Activated CD8-positive, alpha-beta memory T cell treated with anti-CD3 and anti-CD28 coated beads, Interleukin-2, amount 10 ng/mL, durations not matched to agents 7 days and 5 days (primary cell): ENCODE data around the gene MUC6. TPM values are rescaled to one million over a fixed set of nuclear protein-coding genes. Genes with fewer than 3 reads are reported as not detected.

ENCODE experiments used
- ATAC-seq: fragments of 150-1000 bp; cut with Tn5 transposase; one replicate; pipeline ENCODE4 v1.10.0; 2021; ENCODE audit warnings: moderate library complexity
- CTCF ChIA-PET: fragments of 350-600 bp; sonication (Branson Sonifier 250); formaldehyde crosslinking; loops from one replicate; lab custom pipeline; 2021; ENCODE audit warnings: antibody characterized with exemption; lab: Charles Lee
- DNase-seq: peaks from one replicate; pipeline ENCODE4 v3.0.0-alpha.2; 2020
- H3K27ac Mint-ChIP-seq: one replicate; pipeline ENCODE4 v1.8.0; 2021; ENCODE audit warnings: mild to moderate bottlenecking, mixed read lengths
- H3K27me3 Mint-ChIP-seq: one replicate; pipeline ENCODE4 v1.8.0; 2021; ENCODE audit warnings: mixed read lengths
- H3K36me3 Mint-ChIP-seq: one replicate; pipeline ENCODE4 v1.8.0; 2021; ENCODE audit warnings: mild to moderate bottlenecking, mixed read lengths
- H3K4me1 Mint-ChIP-seq: one replicate; pipeline ENCODE4 v1.8.0; 2021; ENCODE audit warnings: mixed read lengths
- H3K4me3 Mint-ChIP-seq: one replicate; pipeline ENCODE4 v1.8.0; 2021; ENCODE audit warnings: mild to moderate bottlenecking, moderate library complexity, mixed read lengths
- H3K9me3 Mint-ChIP-seq: one replicate; pipeline ENCODE4 v1.8.0; 2022; ENCODE audit warnings: low read depth, mixed read lengths
- total RNA-seq, 2 experiments: library from RNA; stranded (reverse); gene quantifications; one replicate each; pipeline ENCODE4 v1.2.3, GENCODE V29; 2021

MUC6 gene
- total RNA-seq, 2 experiments from 2014 or later, result not detected

DNA sequence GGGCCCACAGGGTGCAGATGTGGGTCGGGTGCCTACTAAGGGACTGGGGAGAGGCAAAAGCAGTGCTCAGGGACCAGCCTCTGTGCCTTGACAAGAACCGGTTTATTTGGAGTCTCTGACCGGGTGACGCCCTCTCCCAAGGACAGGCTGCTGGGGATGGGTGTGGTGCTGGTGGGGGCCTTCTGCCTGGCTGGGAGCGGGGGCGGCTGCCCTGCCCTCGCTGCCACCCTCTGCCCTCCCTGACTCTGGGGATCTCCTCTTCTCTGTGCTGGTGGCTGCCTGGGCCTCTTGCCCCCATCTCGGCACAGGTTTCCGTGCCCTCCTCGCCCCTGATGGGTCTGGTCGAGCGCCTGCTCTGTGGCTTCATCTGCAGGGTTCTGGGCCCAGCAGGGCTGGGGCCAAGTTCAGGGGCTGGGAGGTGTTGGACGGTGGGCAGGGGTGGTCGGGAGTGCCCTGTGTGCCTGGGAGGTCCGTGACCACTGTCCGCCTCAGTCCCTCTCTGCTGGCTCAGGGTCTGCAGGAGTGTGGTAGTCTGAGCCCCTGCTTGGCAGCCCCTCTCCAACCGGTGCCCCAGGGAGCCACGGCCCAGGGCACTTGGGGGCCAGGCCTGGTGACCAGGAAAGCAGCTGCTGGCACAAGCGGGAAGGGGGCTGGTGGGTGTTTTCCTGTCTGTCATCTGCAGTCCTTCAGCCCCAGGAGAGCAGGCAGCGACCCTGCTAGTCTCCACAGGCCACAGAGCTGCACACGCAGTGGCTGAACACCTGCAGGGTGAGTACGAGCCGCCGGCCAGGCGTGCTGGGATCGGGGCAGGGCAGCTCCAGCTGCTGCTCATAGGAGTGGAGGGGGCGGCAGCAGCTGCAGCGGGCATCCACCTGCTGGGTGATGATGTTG lies 23.5 kb downstream of the MUC6 start:
- no peak overlapping the region for H3K4me3 Mint-ChIP-seq
- CTCF ChIA-PET, result no interaction called here
- no peak for DNase-seq
- H3K36me3 Mint-ChIP-seq, result no peaks in the 10 kb centered on the region
- ATAC-seq, result no peak
- H3K4me1 Mint-ChIP-seq, result peaks cover 14% of the 10 kb centered on the region
- peaks cover 14% of the 10 kb centered on the region for H3K9me3 Mint-ChIP-seq
- H3K27ac Mint-ChIP-seq, result no peak overlapping the region
- no peaks in the 10 kb centered on the region for H3K27me3 Mint-ChIP-seq

DNA sequence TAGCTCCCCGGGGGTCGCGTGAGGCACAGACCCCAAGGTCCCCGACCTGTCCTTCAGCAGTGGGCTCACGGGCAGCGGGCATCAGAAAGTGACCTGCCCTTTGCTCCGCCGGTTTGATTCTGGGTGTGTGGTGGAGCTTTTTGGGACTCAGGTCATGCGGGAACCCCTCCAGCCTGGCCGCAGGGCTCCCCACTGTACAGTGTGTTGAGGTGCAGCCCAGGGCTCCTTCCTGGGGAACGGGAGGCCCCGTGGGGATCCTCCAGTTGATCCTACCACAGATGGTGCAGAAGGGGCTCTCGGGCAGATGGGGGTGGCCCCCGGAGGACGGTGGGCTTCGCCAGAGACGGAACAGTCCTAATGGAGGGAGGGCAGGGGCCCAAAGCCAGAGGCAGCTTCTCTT lies 24.2 kb downstream of the MUC6 start:
- H3K9me3 Mint-ChIP-seq, result peaks cover 9% of the 10 kb centered on the region
- no peak overlapping the region for H3K27ac Mint-ChIP-seq
- H3K4me3 Mint-ChIP-seq, result no peak overlapping the region
- H3K27me3 Mint-ChIP-seq, result no peaks in the 10 kb centered on the region
- CTCF ChIA-PET, result no interaction called here
- ATAC-seq, result no peak
- peaks cover 9% of the 10 kb centered on the region for H3K4me1 Mint-ChIP-seq
- DNase-seq, result no peak
- no peaks in the 10 kb centered on the region for H3K36me3 Mint-ChIP-seq

- no peaks in the 10 kb centered on the region for H3K4me1 Mint-ChIP-seq
Observed at GRCh38 chr11:1011320-1011698, 25.2 kb downstream of the MUC6 start.

DNA sequence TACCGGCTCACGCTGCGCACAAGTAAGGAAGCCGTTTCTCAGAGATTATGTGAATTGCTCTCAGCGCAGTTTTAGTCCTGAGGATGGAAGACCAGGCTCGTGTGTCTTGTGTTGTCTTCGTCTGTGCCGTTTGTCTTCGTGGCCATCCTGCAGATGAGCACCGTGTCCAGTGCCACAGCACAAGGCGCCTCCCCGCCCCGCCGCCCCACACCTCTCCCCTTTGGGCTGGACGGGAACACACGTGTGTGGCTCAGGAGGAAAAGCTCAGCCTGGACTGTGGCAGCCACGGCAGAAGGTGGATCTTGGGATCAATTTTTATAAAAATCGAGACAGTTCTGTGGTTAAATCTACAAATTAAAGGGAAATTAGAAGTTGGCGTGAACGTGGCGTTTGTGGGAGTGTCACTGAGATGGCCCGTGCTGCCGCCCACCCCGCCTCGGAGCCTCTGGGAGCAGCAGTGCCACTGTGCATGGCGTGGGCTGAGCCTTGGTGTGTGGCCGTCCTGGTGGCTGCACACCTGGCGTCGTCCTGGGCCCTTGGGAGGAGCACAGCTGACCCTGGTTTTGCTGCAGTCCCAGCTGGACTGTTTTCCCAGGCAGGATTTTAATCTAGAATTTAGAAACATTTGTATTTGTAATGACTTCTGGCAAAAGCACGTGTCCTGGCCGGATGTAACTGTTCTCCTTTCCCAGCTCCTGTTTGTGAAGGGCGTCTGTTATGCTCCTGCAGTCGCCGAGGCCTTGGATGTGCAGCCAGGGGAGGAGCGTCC lies 25.8 kb downstream of the MUC6 start:
- no peak overlapping the region for H3K27ac Mint-ChIP-seq
- DNase-seq (no peak), ATAC-seq (no peak)
- no peaks in the 10 kb centered on the region for H3K27me3 Mint-ChIP-seq
- no peaks in the 10 kb centered on the region for H3K36me3 Mint-ChIP-seq
- H3K9me3 Mint-ChIP-seq, result no peaks in the 10 kb centered on the region
- H3K4me3 Mint-ChIP-seq, result no peak overlapping the region
- no peaks in the 10 kb centered on the region for H3K4me1 Mint-ChIP-seq
- CTCF ChIA-PET, result no interaction called here

More at GRCh38 chr11:1011320-1011698, 25.2 kb downstream of the MUC6 start:
- no peaks in the 10 kb centered on the region for H3K36me3 Mint-ChIP-seq
- ATAC-seq (no peak), DNase-seq (no peak)
- no peak overlapping the region for H3K4me3 Mint-ChIP-seq
- CTCF ChIA-PET, result no interaction called here
- H3K27ac Mint-ChIP-seq, result no peak overlapping the region
- H3K27me3 Mint-ChIP-seq, result no peaks in the 10 kb centered on the region
- no peaks in the 10 kb centered on the region for H3K9me3 Mint-ChIP-seq

DNA sequence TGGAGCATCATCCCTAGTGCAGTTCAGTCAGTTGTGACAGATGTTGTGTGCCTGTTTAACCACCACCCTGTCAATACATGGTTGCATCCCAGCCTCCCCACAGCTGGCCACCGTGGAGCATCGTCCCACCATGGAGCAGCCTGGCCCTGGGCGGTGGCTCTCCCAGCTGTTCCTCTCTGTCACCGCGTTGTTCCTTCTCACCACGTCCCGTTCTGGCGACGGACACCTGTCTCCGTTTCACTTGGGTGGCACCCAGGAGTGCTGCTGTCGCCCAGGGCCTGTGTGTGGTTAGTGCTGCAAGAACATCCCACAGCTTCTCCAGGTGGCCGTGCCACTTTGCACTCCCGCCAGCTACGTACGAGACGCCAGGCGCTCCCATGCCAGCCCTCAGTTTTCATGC lies 26.5 kb downstream of the MUC6 start:
- no peak overlapping the region for H3K4me3 Mint-ChIP-seq
- H3K4me1 Mint-ChIP-seq, result no peaks in the 10 kb centered on the region

GRCh38 chr11:1009371-1009770 lies 27.1 kb downstream of the MUC6 start:
- Mint-ChIP-seq H3K27me3 (no peaks in the 10 kb centered on the region), H3K36me3 (no peaks in the 10 kb centered on the region), H3K4me3 (no peak overlapping the region), H3K27ac (no peak overlapping the region), H3K9me3 (no peaks in the 10 kb centered on the region), H3K4me1 (no peaks in the 10 kb centered on the region)
- no peak for DNase-seq
- CTCF ChIA-PET, result no interaction called here
- no peak for ATAC-seq

More for the DNA sequence above, 26.5 kb downstream of the MUC6 start:
- no peaks in the 10 kb centered on the region for H3K9me3 Mint-ChIP-seq
- no peaks in the 10 kb centered on the region for H3K36me3 Mint-ChIP-seq
- no peak for DNase-seq
- H3K27me3 Mint-ChIP-seq, result no peaks in the 10 kb centered on the region
- no peak overlapping the region for H3K27ac Mint-ChIP-seq
- no peak for ATAC-seq
- CTCF ChIA-PET, result no interaction called here

DNA sequence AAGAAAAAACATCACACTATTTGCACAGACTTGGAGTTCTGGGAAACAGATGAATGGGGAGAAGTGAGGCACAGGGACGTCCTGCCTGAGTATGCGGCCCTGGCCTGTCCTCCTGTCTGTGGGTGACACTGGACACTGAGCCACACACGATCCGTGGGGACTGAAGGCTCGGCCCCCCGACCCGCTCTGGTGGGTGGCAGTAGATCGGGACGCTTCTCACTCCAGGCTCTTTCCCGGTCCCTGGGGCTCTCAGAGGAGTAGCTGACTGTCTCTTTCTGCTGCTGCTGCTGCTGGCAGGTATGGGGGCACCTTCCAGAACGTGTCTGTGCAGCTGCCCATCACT lies 27.7 kb downstream of the MUC6 start:
- Mint-ChIP-seq H3K9me3 (no peaks in the 10 kb centered on the region), H3K27me3 (no peaks in the 10 kb centered on the region), H3K36me3 (no peaks in the 10 kb centered on the region), H3K4me3 (no peak overlapping the region), H3K4me1 (no peaks in the 10 kb centered on the region), H3K27ac (no peak overlapping the region)
- ATAC-seq (no peak), DNase-seq (no peak)
- CTCF ChIA-PET, result no interaction called here

DNA sequence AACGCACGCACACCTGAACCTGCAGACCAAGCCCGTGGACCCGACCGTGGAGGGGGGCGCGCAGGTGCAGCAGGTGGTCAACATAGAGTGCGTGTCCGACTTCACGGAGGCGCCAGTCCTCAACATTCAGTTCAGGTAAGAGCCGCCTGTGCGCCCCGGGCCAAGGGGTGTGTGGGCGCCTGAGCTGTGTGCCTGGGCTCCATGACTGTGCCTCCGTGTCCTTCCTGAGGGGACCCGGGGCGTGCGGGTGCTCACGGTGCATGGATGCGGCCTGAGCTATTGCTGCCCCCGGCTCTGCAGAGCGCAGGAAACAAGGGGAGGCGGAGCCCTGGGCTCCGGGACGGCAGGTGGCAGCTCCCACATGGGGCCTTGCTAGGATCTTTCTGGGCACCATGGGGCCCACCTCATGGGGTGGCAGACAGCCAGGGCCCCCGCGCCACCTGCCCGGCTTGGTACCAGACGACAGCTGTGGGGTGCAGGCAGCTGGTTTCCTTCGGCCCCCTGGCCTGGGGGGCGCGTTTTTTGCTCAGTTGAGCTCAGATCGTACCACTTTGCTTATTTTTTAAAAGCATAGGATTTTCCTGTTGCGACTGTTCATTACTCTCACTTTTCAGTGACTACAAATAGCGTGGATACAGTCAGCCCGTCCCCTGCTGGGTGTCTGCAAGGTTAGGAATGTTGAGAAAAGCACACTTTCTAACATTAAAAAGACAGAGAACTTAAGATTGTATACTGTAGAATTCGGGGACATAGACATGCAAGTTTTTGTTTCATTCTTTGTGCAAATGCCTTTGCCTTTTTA lies 28.3 kb downstream of the MUC6 start:
- Mint-ChIP-seq H3K9me3 (no peaks in the 10 kb centered on the region), H3K27me3 (no peaks in the 10 kb centered on the region), H3K27ac (no peak overlapping the region), H3K4me3 (no peak overlapping the region), H3K4me1 (no peaks in the 10 kb centered on the region), H3K36me3 (no peaks in the 10 kb centered on the region)
- ATAC-seq (no peak), DNase-seq (no peak)
- CTCF ChIA-PET, result no interaction called here

DNA sequence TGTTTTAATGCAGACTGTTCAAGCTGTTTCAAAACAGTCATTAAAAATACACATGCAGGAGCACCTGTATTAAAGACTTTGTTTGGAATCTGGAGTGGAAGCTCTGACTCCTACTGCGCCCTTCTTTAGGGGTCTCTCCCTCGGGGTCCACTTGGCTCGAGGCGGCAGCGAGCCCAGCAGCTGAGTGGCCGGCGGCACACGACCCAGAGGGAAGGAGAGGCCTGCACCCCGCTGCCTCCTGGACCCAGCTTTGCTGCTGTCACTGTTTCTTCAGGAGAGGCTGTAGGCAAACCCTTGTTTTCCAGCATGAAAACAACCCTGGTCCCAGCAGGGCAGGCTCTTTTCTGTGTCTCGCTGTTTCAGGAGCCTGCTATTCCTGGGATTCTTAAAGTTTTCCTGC lies 29.2 kb downstream of the MUC6 start:
- Mint-ChIP-seq H3K27ac (no peak overlapping the region), H3K4me3 (no peak overlapping the region), H3K27me3 (no peaks in the 10 kb centered on the region), H3K9me3 (no peaks in the 10 kb centered on the region), H3K4me1 (no peaks in the 10 kb centered on the region), H3K36me3 (no peaks in the 10 kb centered on the region)
- ATAC-seq, result no peak
- CTCF ChIA-PET, result no interaction called here
- no peak for DNase-seq

DNA sequence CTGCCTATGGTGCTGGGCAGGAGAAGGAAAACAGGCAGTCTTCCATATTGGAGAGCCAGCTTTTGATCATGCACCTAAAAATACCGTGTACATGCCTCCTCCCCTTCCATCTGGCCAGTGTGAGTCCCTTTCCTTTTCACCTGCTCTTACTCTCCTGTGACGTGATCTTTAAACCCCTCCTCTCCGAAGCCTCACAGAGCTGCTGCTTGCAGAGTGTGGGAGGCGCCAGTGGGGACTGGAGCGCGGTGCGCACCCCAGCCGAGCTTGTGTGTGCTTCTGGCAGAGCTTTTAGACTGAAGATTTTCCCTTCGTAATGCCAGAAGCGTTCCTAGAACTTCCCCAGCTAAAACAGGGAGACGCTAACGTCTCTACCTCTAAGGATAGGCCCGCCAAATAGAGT lies 29.8 kb downstream of the MUC6 start:
- no peaks in the 10 kb centered on the region for H3K4me1 Mint-ChIP-seq
- H3K36me3 Mint-ChIP-seq, result no peaks in the 10 kb centered on the region
- no peaks in the 10 kb centered on the region for H3K9me3 Mint-ChIP-seq
- H3K27ac Mint-ChIP-seq, result no peak overlapping the region
- ATAC-seq (no peak), DNase-seq (no peak)
- no peak overlapping the region for H3K4me3 Mint-ChIP-seq
- CTCF ChIA-PET, result no interaction called here
- H3K27me3 Mint-ChIP-seq, result no peaks in the 10 kb centered on the region

DNA sequence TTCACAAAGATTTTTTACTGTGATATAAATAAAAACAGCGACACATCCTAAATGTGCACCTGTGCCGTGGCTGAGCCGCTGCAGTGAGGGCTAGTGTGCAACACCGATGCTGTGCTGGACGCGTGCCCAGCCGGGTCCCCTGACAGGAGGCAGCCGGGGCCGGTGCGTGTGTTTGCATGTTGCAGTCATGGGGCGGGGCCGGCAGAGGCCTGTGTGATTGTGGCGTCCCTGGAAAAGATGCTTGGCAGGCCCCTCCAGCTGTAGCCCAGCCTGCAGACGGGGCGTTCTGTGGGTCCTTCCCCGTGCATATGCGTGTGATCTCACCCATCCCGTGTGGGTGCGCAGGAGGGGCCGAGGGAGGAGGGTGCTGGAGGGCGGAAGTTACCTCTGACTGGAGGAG lies 30.6 kb downstream of the MUC6 start:
- CTCF ChIA-PET, result no interaction called here
- H3K27ac Mint-ChIP-seq, result no peak overlapping the region
- H3K4me1 Mint-ChIP-seq, result no peaks in the 10 kb centered on the region
- no peak overlapping the region for H3K4me3 Mint-ChIP-seq
- ATAC-seq, result no peak
- peaks cover 4% of the 10 kb centered on the region for H3K36me3 Mint-ChIP-seq
- no peaks in the 10 kb centered on the region for H3K27me3 Mint-ChIP-seq
- no peaks in the 10 kb centered on the region for H3K9me3 Mint-ChIP-seq
- no peak for DNase-seq

DNA sequence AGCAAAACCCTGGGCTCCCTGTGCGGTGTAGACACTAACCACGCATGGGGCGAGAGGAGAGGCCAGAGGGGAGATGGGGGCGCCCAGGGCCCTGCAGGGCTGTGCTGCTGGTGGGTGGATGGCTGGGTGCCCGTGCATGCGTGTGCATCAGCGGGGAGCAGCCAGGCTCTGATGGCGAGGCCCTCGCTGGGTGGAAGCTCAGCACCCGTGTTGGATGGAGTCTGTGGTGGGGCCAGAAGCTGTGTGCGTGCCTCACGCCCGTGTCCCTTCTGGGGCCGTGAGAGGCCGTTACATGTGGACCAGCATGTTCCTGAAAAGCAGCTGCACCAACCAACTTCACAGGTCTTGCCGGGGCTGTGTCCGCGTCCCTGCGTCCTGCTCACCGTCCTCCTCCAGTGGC lies 33.4 kb downstream of the MUC6 start:
- Mint-ChIP-seq H3K27ac (no peak overlapping the region), H3K9me3 (no peaks in the 10 kb centered on the region), H3K27me3 (no peaks in the 10 kb centered on the region), H3K36me3 (peaks cover 4% of the 10 kb centered on the region), H3K4me1 (no peaks in the 10 kb centered on the region), H3K4me3 (no peak overlapping the region)
- DNase-seq (no peak), ATAC-seq (no peak)
- CTCF ChIA-PET, result no interaction called here

DNA sequence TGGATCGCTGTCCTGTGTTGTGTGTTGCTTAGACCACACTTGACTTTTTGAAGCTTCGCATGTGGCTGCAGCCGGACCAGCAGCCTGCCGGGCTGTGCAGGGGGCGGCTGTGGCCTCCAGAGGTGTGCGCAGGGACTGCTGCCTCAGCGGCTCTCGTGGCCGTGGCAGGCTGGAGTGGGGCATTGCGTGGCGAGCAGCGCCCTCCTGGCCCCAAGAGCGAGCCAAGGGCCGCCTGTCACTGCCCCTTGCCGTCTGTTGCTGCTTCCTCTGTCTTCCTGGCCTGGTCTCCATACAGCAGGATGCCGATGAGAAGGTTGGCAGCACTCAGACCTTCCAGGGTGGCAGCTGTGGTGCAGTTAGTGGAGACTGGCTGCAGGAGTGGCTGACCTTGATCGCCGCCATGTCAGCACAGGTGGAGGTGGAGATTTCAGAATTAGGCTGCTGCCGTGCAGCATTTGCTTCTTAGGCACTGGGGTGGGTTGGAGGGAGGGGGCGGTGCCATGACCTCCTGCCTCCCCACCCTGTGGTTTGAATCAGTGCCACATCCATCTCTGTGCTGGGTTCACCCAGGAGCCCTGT lies 34.0 kb downstream of the MUC6 start:
- H3K9me3 Mint-ChIP-seq, result no peaks in the 10 kb centered on the region
- ATAC-seq, result no peak
- CTCF ChIA-PET, result no interaction called here
- no peak for DNase-seq
- H3K4me1 Mint-ChIP-seq, result no peaks in the 10 kb centered on the region
- no peak overlapping the region for H3K4me3 Mint-ChIP-seq
- no peak overlapping the region for H3K27ac Mint-ChIP-seq
- H3K27me3 Mint-ChIP-seq, result no peaks in the 10 kb centered on the region
- H3K36me3 Mint-ChIP-seq, result peaks cover 4% of the 10 kb centered on the region
